ENCODE data around the gene FBXW5. TPM values are rescaled to one million over a fixed set of nuclear protein-coding genes. Genes with fewer than 3 reads are reported as not detected.

FBXW5 gene
- total and polyA plus RNA-seq, 9 of the 15 experiments (the other 6 are each of a cell fraction or from before 2014, with no cell fraction given) = 0.21 to 128 (median 37.0) TPM

DNA sequence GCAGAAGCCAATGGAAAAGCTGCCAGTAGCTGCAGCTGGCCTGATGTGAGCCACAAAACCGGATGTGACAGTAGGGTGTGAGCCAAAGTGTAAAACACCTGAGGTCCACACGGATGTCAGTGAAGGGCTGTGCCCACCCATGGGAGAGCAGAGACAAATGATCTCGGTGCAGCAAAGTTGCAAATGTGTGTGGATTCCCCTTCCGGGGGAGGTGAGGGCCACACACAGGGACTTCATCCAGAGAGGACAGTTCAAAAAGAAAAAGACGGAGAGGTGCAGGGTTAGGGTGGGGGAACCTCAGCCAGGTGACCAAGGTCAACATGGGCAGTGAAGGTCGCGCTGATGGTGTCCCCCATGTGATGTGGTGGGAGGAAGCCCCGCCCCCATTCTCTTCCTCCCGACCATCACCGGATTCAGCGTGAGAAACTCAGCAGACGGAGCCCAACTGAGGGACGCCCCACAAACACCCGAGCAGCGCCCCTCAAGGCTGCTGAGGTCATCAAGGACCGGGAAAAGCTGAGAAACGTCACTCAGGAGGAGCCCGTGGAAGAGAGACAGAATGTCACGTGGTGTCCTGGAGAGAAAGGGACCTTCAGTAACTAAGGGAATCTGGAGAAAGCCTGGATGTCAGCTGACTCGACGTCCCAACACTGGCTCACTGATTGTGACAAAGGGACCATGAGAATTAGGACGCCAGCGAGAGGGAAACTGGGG is 21.4 kb upstream of the FBXW5 start (continued):
- TF ChIP-seq ZNF324 (CRISPR knock-in tag; IDR thresholded peaks at IDR 0.05) (no peak), ESRRA (IDR thresholded peaks at IDR 0.05; ENCODE audit: borderline replicate concordance, low read depth) (peak; percentile 91), CREM (IDR thresholded peaks at IDR 0.05; ENCODE audit: low read depth) (peak; percentile 54), L3MBTL2 (IDR thresholded peaks at IDR 0.05) (peak; percentile 71), RAD51 (IDR thresholded peaks at IDR 0.05; ENCODE audit: borderline replicate concordance, low read depth) (peak; percentile 93), PYGO2 (tag; IDR thresholded peaks at IDR 0.05) (no peak)

DNA sequence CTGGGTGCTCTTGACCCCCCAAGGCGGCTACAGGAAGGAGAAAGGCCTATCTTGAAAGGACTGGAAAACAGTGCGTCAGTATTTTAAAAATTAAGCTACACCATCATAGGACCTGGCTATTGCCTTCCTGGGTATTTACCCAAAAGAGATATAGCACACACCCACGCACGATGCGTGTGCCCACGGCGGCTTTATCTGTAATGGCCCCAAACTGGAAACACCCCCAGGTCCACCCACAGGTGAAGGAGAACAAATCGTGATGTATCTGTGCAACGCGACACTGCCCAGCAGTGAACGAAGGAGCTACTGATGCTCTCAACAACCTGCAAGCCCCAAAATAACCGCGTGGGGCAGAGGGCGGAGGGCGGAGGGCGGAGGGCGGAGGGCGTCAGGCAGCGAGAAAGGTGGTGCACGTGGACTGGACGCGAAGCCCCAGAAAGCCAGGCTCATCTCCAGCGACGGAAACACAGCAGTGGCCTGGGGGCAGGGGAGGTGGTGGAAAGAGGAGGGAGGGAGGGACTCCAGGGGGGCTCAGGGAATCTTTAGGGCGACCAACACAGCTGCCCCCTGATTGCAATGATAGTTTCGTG is 20.4 kb upstream of the FBXW5 start:
- Histone ChIP-seq H3K27ac (ENCODE audit: extremely low read depth, low read depth, low read length) (peak overlapping the region; percentile 55), H3K4me3 (no peak overlapping the region), H3K79me2 (ENCODE audit: control insufficient read depth, insufficient read depth, low read length) (no peaks in the 10 kb centered on the region), H3K4me1 (replicated peaks in 1 of 2; ENCODE audit: control insufficient read depth in 2 of 2, insufficient read depth in 2 of 2, low read length in 2 of 2) (peaks cover 26 to 76% of the 10 kb centered on the region in 2 experiments; a peak in 4 of 5 replicates), H3K4me2 (ENCODE audit: insufficient read depth, low read length) (peak overlapping the region; percentile 61), H3K9me1 (ENCODE audit: control insufficient read depth, insufficient read depth, low read length) (no peaks in the 10 kb centered on the region), H3K36me3 (ENCODE audit: control insufficient read depth, insufficient read depth, low read length) (no peaks in the 10 kb centered on the region), H2AFZ (ENCODE audit: low read depth, low read length) (peak overlapping the region; percentile 86), H3K27me3 (ENCODE audit: control insufficient read depth in 2 of 2, insufficient read depth in 2 of 2, low read length in 2 of 2) (no peaks in the 10 kb centered on the region), H3K9me3 (replicated peaks; ENCODE audit: control insufficient read depth, insufficient read depth, low read depth, low read length) (no peaks in the 10 kb centered on the region), H4K20me1 (replicated peaks; ENCODE audit: control insufficient read depth, insufficient read depth, low read length) (no peaks in the 10 kb centered on the region), H3K9ac (ENCODE audit: insufficient read depth in 1 of 2, low read depth in 2 of 2, low read length in 2 of 2) (peak overlapping the region; percentile 33 to 81)
- DNase-seq (ENCODE audit: extremely low read depth in 1 of 4, low spot score in 3 of 4) (peak in 3 of 4 experiments; percentile 34 to 63 (median 61)), ATAC-seq (peak; percentile 46), FAIRE-seq (peak; percentile 11)
- BruUV-seq (replicated peaks) = no TSS peak
- in situ Hi-C loops (cut with MboI) = no loop called here
- ChIA-PET POLR2A (interaction anchor here (0.6 to 1.2 kb wide), 8 partner anchors 9 to 775 kb away, joined by 3 to 4 read pairs (median 3); partner anchors contain the start of genes C8G, CLIC3 and PAXX), CTCF (ENCODE audit: low intra/inter-chr PET ratio) (no interaction called here)
- intact Hi-C loops (cut with micrococcal nuclease) = no loop called here
- WGBS (ENCODE audit: insufficient coverage, low coverage, missing lambda C conversion rate) = 26% methylated on average over 13 of the region's 26 CpGs
- TF ChIP-seq FOXK1 (CRISPR knock-in tag; IDR thresholded peaks at IDR 0.05; ENCODE audit: borderline replicate concordance) (no peak), SAP30 (IDR thresholded peaks at IDR 0.05; ENCODE audit: borderline replicate concordance, insufficient read depth, low read depth, low read length, poor library complexity, severe bottlenecking) (no peak), STAT5A (IDR thresholded peaks at IDR 0.05; ENCODE audit: borderline replicate concordance, low read length) (no peak), ZNF592 (IDR thresholded peaks at IDR 0.05) (no peak), FOXA1 (IDR thresholded peaks at IDR 0.05; ENCODE audit: borderline replicate concordance) (no peak), ZNF408 (CRISPR knock-in tag; IDR thresholded peaks at IDR 0.05; ENCODE audit: low read depth) (no peak), HNRNPUL1 (IDR thresholded peaks at IDR 0.05; ENCODE audit: low read length) (no peak), TAL1 (IDR thresholded peaks at IDR 0.05) (no peak), ESRRB (CRISPR knock-in tag; IDR thresholded peaks at IDR 0.05; ENCODE audit: borderline replicate concordance) (no peak), MYC (IDR thresholded peaks at IDR 0.05; ENCODE audit: low read depth, low read length) (no peak), MYC (CRISPR knock-in tag; IDR thresholded peaks at IDR 0.05; ENCODE audit: borderline replicate concordance, low read depth) (no peak)

All from K562 (cell line).